22Rv1 (cell line): Measurements from ENCODE around the gene CPA2.

ENCODE experiments used
- H3K27ac ChIP-seq: fragments of 450-650 bp; 2 replicates; pipeline ENCODE4 v1.5.1; 2017
- CTCF ChIP-seq: fragments of 450-650 bp; IDR thresholded peaks from 2 replicates; pipeline ENCODE4 v1.5.1; 2017; ENCODE audit warnings: mild to moderate bottlenecking
- ZFX ChIP-seq: fragments of 450-650 bp; IDR thresholded peaks from 2 replicates; pipeline ENCODE4 v1.6.1; 2017; ENCODE audit warnings: antibody characterized with exemption, borderline replicate concordance

The CPA2 gene

GRCh38 chr7:130288829-130289228 lies 22.2 kb downstream of the CPA2 start:
- no peak overlapping the region for H3K27ac ChIP-seq
- no peak for TF ChIP-seq CTCF

- TF ChIP-seq CTCF: no peak
- TF ChIP-seq ZFX: no peak
- no peak overlapping the region for H3K27ac ChIP-seq
Observed at GRCh38 chr7:130289478-130289877, 22.8 kb downstream of the CPA2 start.

- no peak overlapping the region for H3K27ac ChIP-seq
- TF ChIP-seq CTCF: no peak
- no peak for TF ChIP-seq ZFX
Observed at GRCh38 chr7:130290745-130291144, 24.1 kb downstream of the CPA2 start.

GRCh38 chr7:130292682-130293257 lies 26.1 kb downstream of the CPA2 start, which contains the start of gene CPA4:
Gene CPA4, plus strand, starts transcription at chr7:130293161. Its CDS starts 20 bp downstream, at chr7:130293181.
- no peak for TF ChIP-seq ZFX
- TF ChIP-seq CTCF: no peak
- no peak within 1 kb of the TSS for H3K27ac ChIP-seq

GRCh38 chr7:130293521-130293920 lies 26.9 kb downstream of the CPA2 start:
- TF ChIP-seq ZFX: no peak
- no peak for TF ChIP-seq CTCF

GRCh38 chr7:130294314-130294713 lies 27.7 kb downstream of the CPA2 start:
- TF ChIP-seq CTCF: no peak
- TF ChIP-seq ZFX: no peak
- H3K27ac ChIP-seq: no peak overlapping the region

More at GRCh38 chr7:130293521-130293920, 26.9 kb downstream of the CPA2 start:
- H3K27ac ChIP-seq: no peak overlapping the region

- TF ChIP-seq CTCF: no peak
- no peak for TF ChIP-seq ZFX
- H3K27ac ChIP-seq: no peak overlapping the region
Observed at GRCh38 chr7:130296221-130296951, 29.7 kb downstream of the CPA2 start.
